Karpas-422 (cell line): ENCODE data around the gene MDP1. TPM values are rescaled to one million over a fixed set of nuclear protein-coding genes. Genes with fewer than 3 reads are reported as not detected.

Source experiments
- DNase-seq: peaks from one replicate; pipeline ENCODE4 v3.0.0-alpha.2; 2015
- H2AFZ ChIP-seq: fragments of 200-600 bp; sonication (generic); 2 replicates; pipeline ENCODE4 v1.6.1; 2014; ENCODE audit warnings: antibody characterized with exemption, low read length, mixed read lengths
- H3K27ac ChIP-seq: fragments of 200-600 bp; sonication (generic); 2 replicates; pipeline ENCODE4 v1.5.1; 2014; ENCODE audit warnings: mild to moderate bottlenecking, low read length, moderate library complexity
- H3K27me3 ChIP-seq: fragments of 200-600 bp; sonication (generic); 2 replicates; pipeline ENCODE4 v1.6.1; 2014; ENCODE audit warnings: low read length, mixed read lengths
- H3K36me3 ChIP-seq: fragments of 200-600 bp; sonication (generic); 2 replicates; pipeline ENCODE4 v1.6.1; 2014; ENCODE audit warnings: low read length, mixed read lengths; ENCODE audit not compliant: insufficient read depth
- H3K4me1 ChIP-seq: fragments of 200-600 bp; sonication (generic); 2 replicates; pipeline ENCODE4 v1.6.1; 2014; ENCODE audit warnings: mild to moderate bottlenecking, low read length, mixed read lengths
- H3K4me2 ChIP-seq: fragments of 200-600 bp; sonication (generic); 2 replicates; pipeline ENCODE4 v1.6.1; 2014; ENCODE audit warnings: low read length, low read depth, mild to moderate bottlenecking; ENCODE audit not compliant: poor library complexity, severe bottlenecking
- H3K4me3 ChIP-seq: fragments of 200-600 bp; sonication (generic); 2 replicates; pipeline ENCODE4 v1.5.1; 2014; ENCODE audit warnings: mild to moderate bottlenecking, antibody characterized with exemption, low read length, mixed read lengths
- H3K79me2 ChIP-seq: fragments of 200-600 bp; sonication (generic); 2 replicates; pipeline ENCODE4 v1.6.1; 2014; ENCODE audit warnings: mild to moderate bottlenecking, low read length, mixed read lengths
- H3K9ac ChIP-seq: fragments of 200-600 bp; sonication (generic); 2 replicates; pipeline ENCODE4 v1.6.0; 2014; ENCODE audit warnings: low read length
- H3K9me2 ChIP-seq: fragments of 200-600 bp; sonication (generic), shearing (Covaris generic); replicated peaks from 2 replicates; pipeline ENCODE4 v1.6.0; 2014; ENCODE audit warnings: mild to moderate bottlenecking, low read length, moderate library complexity; ENCODE audit not compliant: insufficient read depth
- H3K9me3 ChIP-seq: fragments of 300-700, 200-600 bp; sonication (generic); 2 replicates; pipeline ENCODE4 v1.6.1; 2014; ENCODE audit warnings: low read length, mixed read lengths
- H4K20me1 ChIP-seq: fragments of 200-600 bp; sonication (generic); 2 replicates; pipeline ENCODE4 v1.6.1; 2014; ENCODE audit warnings: mild to moderate bottlenecking, antibody characterized with exemption, low read length, low read depth; ENCODE audit not compliant: insufficient read depth
- total RNA-seq: library from RNA; depleted of rRNA; stranded (reverse); fragments of >200 nt; shearing (Covaris generic); gene quantifications from 2 replicates; pipeline ENCODE4 v1.2.3, GENCODE V29; 2014; ENCODE audit warnings: low replicate concordance

The MDP1 gene
- total RNA-seq, 1 experiment from 2014 or later: 35.4 TPM

GRCh38 chr14:24186831-24187538 lies 28.9 kb downstream of the MDP1 start:
- peak overlapping the region; percentile 72; the same call in 1 of the 2 replicates for H3K4me3 ChIP-seq
- no peaks in the 10 kb centered on the region for H3K27me3 ChIP-seq
- H3K4me1 ChIP-seq: peaks cover 26% of the 10 kb centered on the region
- H3K9me2 ChIP-seq: no peaks in the 10 kb centered on the region
- H3K27ac ChIP-seq: no peak overlapping the region
- H3K9me3 ChIP-seq: no peaks in the 10 kb centered on the region
- H4K20me1 ChIP-seq: no peaks in the 10 kb centered on the region
- no peak overlapping the region for H2AFZ ChIP-seq
- peaks cover 36% of the 10 kb centered on the region for H3K79me2 ChIP-seq
- peak overlapping the region; percentile 82 for H3K9ac ChIP-seq
- H3K36me3 ChIP-seq: peaks cover 27% of the 10 kb centered on the region; the same call in 1 of the 2 replicates
- H3K4me2 ChIP-seq: peak overlapping the region; percentile 96
- no peak for DNase-seq

GRCh38 chr14:24185741-24186140 lies 30.1 kb downstream of the MDP1 start:
- Histone ChIP-seq H3K36me3 (peaks cover 18% of the 10 kb centered on the region; the same call in 1 of the 2 replicates), H2AFZ (no peak overlapping the region), H3K4me1 (peaks cover 26% of the 10 kb centered on the region), H3K27me3 (no peaks in the 10 kb centered on the region), H4K20me1 (no peaks in the 10 kb centered on the region), H3K4me3 (no peak overlapping the region), H3K79me2 (peaks cover 26% of the 10 kb centered on the region), H3K9me3 (no peaks in the 10 kb centered on the region), H3K9ac (no peak overlapping the region), H3K27ac (no peak overlapping the region), H3K4me2 (no peak overlapping the region), H3K9me2 (no peaks in the 10 kb centered on the region)
- no peak for DNase-seq

- no peak for DNase-seq
- H2AFZ ChIP-seq: no peak overlapping the region
- H3K4me1 ChIP-seq: peaks cover 25% of the 10 kb centered on the region
- no peaks in the 10 kb centered on the region for H3K9me2 ChIP-seq
- H3K4me3 ChIP-seq: no peak overlapping the region
- H3K9ac ChIP-seq: no peak overlapping the region
- no peak overlapping the region for H3K27ac ChIP-seq
- no peaks in the 10 kb centered on the region for H3K9me3 ChIP-seq
- H3K79me2 ChIP-seq: peaks cover 26% of the 10 kb centered on the region
- no peak overlapping the region for H3K4me2 ChIP-seq
- peaks cover 18% of the 10 kb centered on the region for H3K36me3 ChIP-seq
- no peaks in the 10 kb centered on the region for H3K27me3 ChIP-seq
- H4K20me1 ChIP-seq: 0 out of 2 replicates have a peak, but pooled peaks cover under 1% of the 10 kb centered on the region
Measured at GRCh38 chr14:24185026-24185425, 30.8 kb downstream of the MDP1 start.

- Histone ChIP-seq H3K4me3 (no peak overlapping the region), H3K9me3 (no peaks in the 10 kb centered on the region), H4K20me1 (0 out of 2 replicates have a peak, but pooled peaks cover 4% of the 10 kb centered on the region), H3K27ac (no peak overlapping the region), H3K9me2 (no peaks in the 10 kb centered on the region), H2AFZ (no peak overlapping the region), H3K9ac (no peak overlapping the region), H3K4me1 (peaks cover 18% of the 10 kb centered on the region), H3K27me3 (no peaks in the 10 kb centered on the region), H3K36me3 (peaks cover 24% of the 10 kb centered on the region), H3K79me2 (peaks cover 26% of the 10 kb centered on the region), H3K4me2 (no peak overlapping the region)
- no peak for DNase-seq
Measured at GRCh38 chr14:24184104-24184970, 31.5 kb downstream of the MDP1 start.

- no peak overlapping the region for H3K27ac ChIP-seq
- no peaks in the 10 kb centered on the region for H3K9me3 ChIP-seq
- H3K36me3 ChIP-seq: peaks cover 34% of the 10 kb centered on the region
- H3K4me3 ChIP-seq: no peak overlapping the region
- H3K9me2 ChIP-seq: no peaks in the 10 kb centered on the region
- no peaks in the 10 kb centered on the region for H3K27me3 ChIP-seq
- no peak overlapping the region for H3K4me2 ChIP-seq
- 0 out of 2 replicates have a peak, but pooled peaks cover 4% of the 10 kb centered on the region for H4K20me1 ChIP-seq
- peaks cover 12% of the 10 kb centered on the region for H3K4me1 ChIP-seq
- peaks cover 22% of the 10 kb centered on the region for H3K79me2 ChIP-seq
- no peak for DNase-seq
- H3K9ac ChIP-seq: no peak overlapping the region
- H2AFZ ChIP-seq: no peak overlapping the region
Measured at GRCh38 chr14:24183014-24183481, 32.8 kb downstream of the MDP1 start.

GRCh38 chr14:24182110-24182882 lies 33.6 kb downstream of the MDP1 start:
- Histone ChIP-seq H3K4me3 (no peak overlapping the region), H2AFZ (no peak overlapping the region), H3K79me2 (peaks cover 14% of the 10 kb centered on the region), H3K36me3 (peaks cover 39% of the 10 kb centered on the region), H3K9me3 (no peaks in the 10 kb centered on the region), H3K4me2 (no peak overlapping the region), H4K20me1 (0 out of 2 replicates have a peak, but pooled peaks cover 4% of the 10 kb centered on the region), H3K27me3 (no peaks in the 10 kb centered on the region), H3K9ac (no peak overlapping the region), H3K9me2 (no peaks in the 10 kb centered on the region), H3K4me1 (peaks cover 5% of the 10 kb centered on the region), H3K27ac (no peak overlapping the region)
- no peak for DNase-seq

GRCh38 chr14:24181371-24182077 lies 34.3 kb downstream of the MDP1 start:
- H3K27me3 ChIP-seq: no peaks in the 10 kb centered on the region
- 0 out of 2 replicates have a peak, but pooled peaks cover 4% of the 10 kb centered on the region for H4K20me1 ChIP-seq
- no peak for DNase-seq
- no peaks in the 10 kb centered on the region for H3K9me2 ChIP-seq
- peaks cover 45% of the 10 kb centered on the region for H3K36me3 ChIP-seq
- no peaks in the 10 kb centered on the region for H3K9me3 ChIP-seq
- H2AFZ ChIP-seq: no peak overlapping the region
- no peak overlapping the region for H3K9ac ChIP-seq
- no peak overlapping the region for H3K4me3 ChIP-seq
- no peak overlapping the region for H3K4me2 ChIP-seq
- peaks cover 6% of the 10 kb centered on the region; the same call in 1 of the 2 replicates for H3K79me2 ChIP-seq
- no peak overlapping the region for H3K27ac ChIP-seq
- no peaks in the 10 kb centered on the region for H3K4me1 ChIP-seq
